GM10266 (cell line): ENCODE data around the gene KIF1B.

ENCODE experiments used
- DNase-seq: peaks from one replicate; pipeline ENCODE4 v3.0.0; 2012; ENCODE audit errors: extremely low spot score
- TF ChIP-seq, protein P1 (sequence below): IDR thresholded peaks from 2 replicates; pipeline ENCODE4 v1.5.1; 2012; ENCODE audit warnings: mild to moderate bottlenecking, low read depth; ENCODE audit not compliant: control insufficient read depth, insufficient read depth; ENCODE audit errors: missing control alignments

The KIF1B gene

DNA sequence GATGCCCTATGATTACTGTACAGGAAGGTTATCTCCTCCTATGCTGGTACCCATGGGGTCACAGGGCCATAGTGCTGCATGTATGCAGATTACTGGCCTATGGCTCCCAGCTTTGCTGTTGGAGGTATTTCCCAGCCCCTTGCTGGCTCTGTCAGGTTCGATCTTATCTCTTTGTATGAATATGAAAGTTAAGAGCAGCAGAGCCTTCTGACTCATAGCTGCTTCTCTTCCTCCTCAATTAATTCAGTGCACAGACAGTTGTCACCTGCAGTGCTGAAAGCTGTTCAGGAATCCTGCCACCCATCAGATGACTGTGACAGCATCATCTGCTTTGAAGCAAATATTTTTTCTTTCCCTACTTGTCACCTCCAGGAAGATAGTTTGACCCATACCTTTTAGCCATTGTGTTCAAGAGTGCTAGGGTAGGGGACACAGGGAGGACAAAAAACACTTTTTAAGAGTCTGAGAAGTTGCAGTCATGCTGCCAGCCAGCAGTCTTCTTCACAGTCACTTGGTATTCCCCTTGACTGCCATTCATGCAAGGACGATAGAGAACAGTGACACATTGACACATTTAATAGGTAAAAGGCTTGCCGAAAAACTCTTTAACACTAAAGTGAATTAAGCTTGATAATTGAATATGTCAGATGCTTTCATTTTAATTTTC, 73.1 kb downstream of the KIF1B start:
- TF ChIP-seq, protein P1, sequence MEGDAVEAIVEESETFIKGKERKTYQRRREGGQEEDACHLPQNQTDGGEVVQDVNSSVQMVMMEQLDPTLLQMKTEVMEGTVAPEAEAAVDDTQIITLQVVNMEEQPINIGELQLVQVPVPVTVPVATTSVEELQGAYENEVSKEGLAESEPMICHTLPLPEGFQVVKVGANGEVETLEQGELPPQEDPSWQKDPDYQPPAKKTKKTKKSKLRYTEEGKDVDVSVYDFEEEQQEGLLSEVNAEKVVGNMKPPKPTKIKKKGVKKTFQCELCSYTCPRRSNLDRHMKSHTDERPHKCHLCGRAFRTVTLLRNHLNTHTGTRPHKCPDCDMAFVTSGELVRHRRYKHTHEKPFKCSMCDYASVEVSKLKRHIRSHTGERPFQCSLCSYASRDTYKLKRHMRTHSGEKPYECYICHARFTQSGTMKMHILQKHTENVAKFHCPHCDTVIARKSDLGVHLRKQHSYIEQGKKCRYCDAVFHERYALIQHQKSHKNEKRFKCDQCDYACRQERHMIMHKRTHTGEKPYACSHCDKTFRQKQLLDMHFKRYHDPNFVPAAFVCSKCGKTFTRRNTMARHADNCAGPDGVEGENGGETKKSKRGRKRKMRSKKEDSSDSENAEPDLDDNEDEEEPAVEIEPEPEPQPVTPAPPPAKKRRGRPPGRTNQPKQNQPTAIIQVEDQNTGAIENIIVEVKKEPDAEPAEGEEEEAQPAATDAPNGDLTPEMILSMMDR, result no peak
- DNase-seq, result peak; percentile 29

DNA sequence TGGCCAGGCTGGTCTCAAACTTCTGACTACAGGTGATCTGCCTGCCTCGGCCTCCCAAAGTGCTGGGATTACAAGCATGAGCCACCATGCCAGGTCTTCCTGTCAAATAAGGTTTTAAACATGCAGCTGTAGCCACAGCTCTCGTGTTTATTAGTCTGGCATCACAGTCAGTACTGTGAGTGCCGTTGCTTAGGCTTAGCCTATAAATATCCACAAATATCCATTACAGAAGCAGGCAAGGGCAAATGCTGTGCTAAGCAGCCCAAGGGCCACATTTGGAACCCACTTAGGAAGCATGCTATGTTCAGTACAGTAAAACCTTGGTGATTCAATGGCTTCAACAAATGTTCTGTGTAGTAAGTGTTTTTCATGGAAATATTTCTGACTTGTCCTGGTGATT, 75.9 kb downstream of the KIF1B start:
- TF ChIP-seq, protein P1, result no peak
- no peak for DNase-seq

DNA sequence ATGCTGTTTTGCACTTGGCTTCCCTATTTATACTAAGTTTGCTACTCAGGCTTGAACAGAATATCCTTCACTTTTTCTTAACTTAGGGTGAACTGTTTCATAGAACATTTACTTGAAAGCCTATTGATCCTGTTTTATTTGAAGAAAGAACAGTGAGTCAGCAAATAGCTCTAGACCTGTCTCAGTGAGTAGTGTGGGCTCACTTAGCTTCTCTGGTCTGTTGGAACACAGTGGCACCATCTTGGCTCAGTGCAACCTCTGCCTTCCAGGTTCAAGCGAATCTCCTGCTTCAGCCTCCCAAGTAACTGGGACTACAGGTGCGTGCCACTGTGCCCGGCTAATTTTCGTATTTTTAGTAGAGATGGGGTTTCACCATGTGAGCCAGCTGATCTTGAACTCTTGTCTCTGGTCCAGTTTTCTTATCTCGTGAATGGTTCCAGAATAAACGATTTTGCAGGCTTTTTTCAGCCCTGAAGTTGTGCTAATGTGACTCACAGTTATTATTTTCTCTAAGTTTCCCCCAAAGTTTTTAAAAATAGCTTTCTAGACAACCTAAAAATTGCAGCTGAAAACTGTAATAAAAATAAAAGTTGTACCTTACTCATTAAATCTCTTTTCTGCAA, 76.8 kb downstream of the KIF1B start:
- DNase-seq, result no peak
- TF ChIP-seq, protein P1, result no peak

DNA sequence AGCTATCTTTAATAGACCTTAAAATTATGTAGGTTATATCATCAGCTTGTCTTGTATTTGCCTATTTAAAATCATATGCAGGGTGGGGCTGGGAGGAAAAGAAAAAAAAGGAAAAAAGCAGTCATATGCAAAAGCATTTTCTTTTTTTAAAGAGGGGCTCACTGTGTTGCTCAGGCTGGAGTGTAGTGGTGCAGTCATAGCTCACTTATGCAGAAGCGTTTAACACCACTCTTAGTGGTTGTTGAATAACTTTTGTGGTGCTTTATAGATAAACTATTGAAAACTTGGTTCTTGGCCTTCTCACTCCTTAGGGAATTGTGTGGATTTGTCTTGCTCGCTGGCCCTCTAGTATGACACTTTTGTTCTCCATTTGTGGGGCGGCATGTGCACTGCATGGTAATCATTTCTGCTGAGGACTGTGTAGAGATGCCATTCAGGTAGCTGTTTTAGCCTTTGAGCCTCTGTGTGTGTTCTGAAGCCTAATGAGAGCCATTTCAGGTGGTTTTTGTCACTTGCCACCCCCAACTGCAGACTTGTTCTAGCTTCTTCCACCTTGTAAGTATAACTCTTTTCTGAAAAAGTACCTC, 77.8 kb downstream of the KIF1B start:
- no peak for DNase-seq

DNA sequence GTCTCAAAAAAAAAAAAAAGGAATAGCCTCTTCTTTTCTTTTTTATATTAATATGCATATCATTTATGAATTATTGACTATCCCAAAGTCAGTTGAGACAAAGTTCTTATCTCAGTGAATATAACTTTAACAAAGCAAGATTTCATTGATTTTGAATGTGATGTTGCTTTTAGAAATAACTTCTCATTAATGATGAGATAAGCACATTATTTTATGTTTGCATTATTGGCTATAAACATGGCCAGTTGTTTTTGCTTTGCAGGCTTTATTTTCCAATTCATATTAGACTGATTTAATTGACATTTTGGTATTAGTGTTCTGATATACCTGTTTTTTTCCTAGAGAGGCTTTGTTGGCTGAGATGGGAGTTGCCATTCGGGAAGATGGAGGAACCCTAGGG, 81.3 kb downstream of the KIF1B start:
- no peak for DNase-seq
- TF ChIP-seq, protein P1, result no peak

More for the DNA sequence above, 77.8 kb downstream of the KIF1B start:
- TF ChIP-seq, protein P1, result no peak

DNA sequence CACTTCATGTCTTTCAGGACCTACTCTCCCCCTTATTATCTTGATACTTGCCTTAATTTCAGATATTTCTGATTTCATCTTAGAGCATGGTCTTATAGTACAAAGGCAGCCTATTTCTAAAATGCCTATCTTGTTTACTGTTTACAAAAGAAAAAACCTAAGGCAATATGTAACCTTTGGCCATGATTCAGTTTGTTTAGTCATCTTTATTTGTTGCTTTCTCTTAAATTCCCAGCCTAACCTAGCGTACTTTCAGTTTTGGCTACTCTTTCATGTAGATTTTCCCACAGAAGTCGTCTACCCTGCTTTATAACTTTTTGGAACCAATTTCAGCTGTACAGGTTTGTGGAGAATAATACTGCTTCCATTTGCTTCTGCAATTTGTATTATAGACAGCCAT, 81.8 kb downstream of the KIF1B start:
- no peak for DNase-seq
- TF ChIP-seq, protein P1, result no peak
